Muscle of leg (tissue), 11 donors: ENCODE results near the gene ZBTB40. TPM values are rescaled to one million over a fixed set of nuclear protein-coding genes. Genes with fewer than 3 reads are reported as not detected.

ENCODE experiments used
- DNase-seq: peaks from one replicate; pipeline ENCODE4 v3.0.0; 2013
- H3K27ac ChIP-seq: one replicate; pipeline ENCODE4 v1.5.1; 2013; ENCODE audit warnings: mild to moderate bottlenecking, low read length, control low read depth
- H3K27me3 ChIP-seq: one replicate; pipeline ENCODE4 v1.6.1; 2013; ENCODE audit warnings: low read length; ENCODE audit not compliant: control insufficient read depth, insufficient read depth
- H3K36me3 ChIP-seq: one replicate; pipeline ENCODE4 v1.6.1; 2013; ENCODE audit warnings: low read length; ENCODE audit not compliant: control insufficient read depth, insufficient read depth
- H3K4me1 ChIP-seq: one replicate; pipeline ENCODE4 v1.6.1; 2013; ENCODE audit warnings: low read length; ENCODE audit not compliant: control insufficient read depth, insufficient read depth
- H3K4me3 ChIP-seq: one replicate; pipeline ENCODE4 v1.5.1; 2013; ENCODE audit warnings: low read length, control low read depth
- H3K9me3 ChIP-seq: replicated peaks from 2 replicates; pipeline ENCODE4 v1.6.1; 2013; ENCODE audit warnings: low read depth, low read length; ENCODE audit not compliant: control insufficient read depth
- WGBS: methylation state at CpG from one replicate; pipeline ENCODE4 v1.1.5; 2013; ENCODE audit warnings: missing lambda C conversion rate; ENCODE audit not compliant: insufficient coverage; 5-methylcytosine and 5-hydroxymethylcytosine counted together
- polyA plus RNA-seq, 8 donors: library from polyadenylated mRNA; unstranded; fragments of 120-200 nt; gene quantifications; one replicate each; pipeline versions ENCODE4 v1.2.1 to v1.2.3, GENCODE V29; 2013; ENCODE audit warnings: inconsistent platforms in 1 of 8, low replicate concordance in 1 of 8; ENCODE audit not compliant: insufficient read length in 8 of 8, insufficient read depth in 1 of 8
- total RNA-seq: library from RNA; stranded (reverse); fragments of 120-200 nt; gene quantifications from one replicate; pipeline ENCODE4 v1.2.4, GENCODE V29; 2013

ZBTB40 gene
- total and polyA plus RNA-seq, 9 donors = 10.3 to 15.2 (median 11.6) TPM

DNA sequence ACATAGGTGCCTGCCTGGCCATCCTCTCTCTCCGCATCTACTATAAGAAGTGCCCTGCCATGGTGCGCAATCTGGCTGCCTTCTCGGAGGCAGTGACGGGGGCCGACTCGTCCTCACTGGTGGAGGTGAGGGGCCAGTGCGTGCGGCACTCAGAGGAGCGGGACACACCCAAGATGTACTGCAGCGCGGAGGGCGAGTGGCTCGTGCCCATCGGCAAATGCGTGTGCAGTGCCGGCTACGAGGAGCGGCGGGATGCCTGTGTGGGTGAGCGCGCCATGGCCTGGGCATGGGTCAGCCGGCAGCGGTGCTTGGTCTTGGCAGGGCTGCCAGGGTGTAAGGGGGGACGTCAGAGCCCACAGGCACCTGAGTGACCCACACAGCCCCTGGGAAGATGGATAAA is 125.0 kb downstream of the ZBTB40 start:
- Histone ChIP-seq H3K27ac (no peak overlapping the region), H3K27me3 (peaks cover 7% of the 10 kb centered on the region), H3K9me3 (no peaks in the 10 kb centered on the region), H3K36me3 (no peaks in the 10 kb centered on the region), H3K4me3 (no peak overlapping the region), H3K4me1 (peaks cover 19% of the 10 kb centered on the region)
- no peak for DNase-seq
- WGBS = 91% methylated on average over 24 of the region's 24 CpGs

DNA sequence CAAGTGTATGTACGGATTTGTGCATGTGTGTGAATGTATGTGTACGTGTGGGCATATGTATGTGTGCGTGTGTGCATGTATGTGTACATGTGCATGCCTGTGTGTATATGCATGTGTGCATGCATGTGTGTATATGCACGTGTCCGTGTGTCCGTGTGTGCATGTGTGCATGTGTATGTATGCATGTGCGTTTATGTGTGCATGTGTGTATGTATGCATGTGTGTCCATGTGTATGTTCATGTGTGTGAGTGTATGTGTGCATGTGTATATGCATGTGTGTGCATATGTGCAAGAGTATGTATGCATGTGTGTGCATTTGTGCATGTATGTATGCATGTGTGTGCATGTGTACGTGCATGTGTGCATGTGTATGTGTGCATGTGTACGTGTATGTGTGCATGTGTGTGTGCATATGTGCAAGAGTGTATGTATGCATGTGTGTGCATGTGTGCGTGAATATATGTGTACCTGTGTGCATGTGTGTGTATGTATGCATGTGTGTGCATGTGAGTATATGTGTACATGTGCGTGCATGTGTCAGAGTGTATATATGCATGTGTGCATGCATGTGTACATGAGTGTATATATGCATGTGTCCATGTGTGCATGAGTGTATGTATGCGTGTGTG is 127.2 kb downstream of the ZBTB40 start:
- no peak for DNase-seq
- 87% methylated on average over 12 of the region's 12 CpGs for WGBS

DNA sequence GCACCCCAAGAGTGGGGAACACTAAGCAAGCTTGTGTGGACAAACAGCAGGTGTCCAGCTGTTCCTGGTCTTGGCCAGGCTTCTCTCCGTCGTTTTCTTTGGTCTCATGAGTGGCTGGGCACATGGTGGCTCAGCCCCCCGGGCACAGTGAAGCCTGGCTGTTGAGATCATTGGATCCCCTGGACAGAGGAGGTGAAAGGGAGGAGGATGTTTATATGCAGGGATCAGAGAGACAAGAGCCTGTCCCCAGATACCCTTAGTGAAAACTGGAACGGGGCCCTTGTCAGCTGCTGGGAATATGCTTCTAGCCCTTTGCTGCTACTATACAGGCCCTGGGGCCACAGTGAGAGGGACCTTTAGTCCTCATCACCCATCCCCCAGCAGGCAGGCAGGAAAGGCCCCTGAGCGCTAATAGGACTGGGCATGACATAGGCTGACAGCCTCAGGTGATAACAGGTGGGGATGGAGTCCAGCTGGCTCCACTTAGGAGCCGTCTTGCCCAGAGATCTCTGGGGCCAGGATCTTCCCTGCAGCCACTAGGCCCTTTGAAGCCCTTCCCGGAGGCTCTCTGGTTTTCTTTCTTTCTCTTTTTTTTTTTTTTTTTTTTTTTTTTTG is 128.0 kb downstream of the ZBTB40 start:
- Histone ChIP-seq H3K27me3 (peaks cover 2% of the 10 kb centered on the region), H3K4me1 (peaks cover 16% of the 10 kb centered on the region), H3K4me3 (no peak overlapping the region), H3K9me3 (no peaks in the 10 kb centered on the region), H3K27ac (no peak overlapping the region), H3K36me3 (no peaks in the 10 kb centered on the region)
- no peak for DNase-seq
- WGBS = 33% methylated on average over 3 of the region's 7 CpGs

More for the DNA sequence above, 127.2 kb downstream of the ZBTB40 start:
- Histone ChIP-seq H3K9me3 (no peaks in the 10 kb centered on the region), H3K27me3 (peaks cover 4% of the 10 kb centered on the region), H3K4me3 (no peak overlapping the region), H3K4me1 (peaks cover 16% of the 10 kb centered on the region), H3K36me3 (no peaks in the 10 kb centered on the region), H3K27ac (no peak overlapping the region)

Other genes with a start within 250 kb of the ZBTB40 start
- 0.04 TPM for gene EPHA8, start 111.6 kb downstream of the ZBTB40 start, total RNA-seq
- gene EPHA8, start 111.6 kb downstream of the ZBTB40 start, polyA plus RNA-seq = under 1 TPM in 5 of 8 donors, not detected in 3; 0.02 to 0.09 (median 0.05) TPM
- 55.0 TPM for gene C1QA, start 184.8 kb downstream of the ZBTB40 start, total RNA-seq
- 10 to 100 TPM; 28.1 to 43.4 (median 34.0) TPM for gene C1QA, start 184.8 kb downstream of the ZBTB40 start, polyA plus RNA-seq
- gene C1QC, start 191.8 kb downstream of the ZBTB40 start, total RNA-seq = 19.1 TPM
- 10 to 100 TPM; 26.8 to 45.2 (median 35.3) TPM for gene C1QC, start 191.8 kb downstream of the ZBTB40 start, polyA plus RNA-seq
- gene C1QB, start 201.4 kb downstream of the ZBTB40 start, total RNA-seq = 18.5 TPM
- gene C1QB, start 201.4 kb downstream of the ZBTB40 start, polyA plus RNA-seq = 10 to 100 TPM; 15.2 to 25.8 (median 21.5) TPM